CD4-positive, alpha-beta T cell (primary cell): ENCODE results near the gene BLTP2. TPM values are rescaled to one million over a fixed set of nuclear protein-coding genes. Genes with fewer than 3 reads are reported as not detected.

ENCODE experiments used
- ATAC-seq: fragments of 200-7000 bp; cut with Tn5 transposase; one replicate; pipeline ENCODE4 v1.10.0; 2022; ENCODE audit warnings: mild to moderate bottlenecking; ENCODE audit not compliant: poor library complexity
- CTCF ChIA-PET: fragments of 350-600 bp; sonication (Branson Sonifier 250); formaldehyde crosslinking; loops from one replicate; lab custom pipeline; 2021; ENCODE audit warnings: antibody characterized with exemption, inconsistent platforms; lab: Charles Lee
- POLR2A ChIA-PET: fragments of 350-600 bp; sonication (Branson Sonifier 250); formaldehyde crosslinking; loops from one replicate; lab custom pipeline; 2021; ENCODE audit warnings: antibody characterized with exemption, inconsistent platforms; lab: Charles Lee
- DNase-seq, 14 experiments: peaks; one replicate each; pipeline ENCODE4 v3.0.0-alpha.2; 2013 to 2020; ENCODE audit warnings: mixed read lengths in 2 of 14
- H3K27ac ChIP-seq, 2 donors: one replicate each; pipeline versions ENCODE4 v1.5.1 to v1.7.0; 2013; ENCODE audit warnings: low read length in 2 of 2, low read depth in 1 of 2, mild to moderate bottlenecking in 1 of 2
- H3K27me3 ChIP-seq, 2 experiments: 1 replicate in 1 of 2; 2 replicates in 1 of 2; pipeline versions ENCODE4 v1.6.1 to v1.7.0; 2013; ENCODE audit warnings: low read length in 2 of 2, control low read depth in 1 of 2, mild to moderate bottlenecking in 1 of 2, moderate library complexity in 1 of 2; ENCODE audit not compliant: insufficient read depth in 2 of 2, control insufficient read depth in 1 of 2
- H3K36me3 ChIP-seq: one replicate; pipeline ENCODE4 v1.6.1; 2013; ENCODE audit warnings: low read length, control low read depth; ENCODE audit not compliant: insufficient read depth
- H3K4me1 ChIP-seq: one replicate; pipeline ENCODE4 v1.6.1; 2013; ENCODE audit warnings: low read length, control low read depth; ENCODE audit not compliant: insufficient read depth
- H3K4me3 ChIP-seq: one replicate; pipeline ENCODE4 v1.5.1; 2013; ENCODE audit warnings: mild to moderate bottlenecking, low read length, moderate library complexity
- H3K9me3 ChIP-seq, 2 experiments: 1 replicate in 1 of 2; 2 replicates in 1 of 2; pipeline versions ENCODE4 v1.6.1 to v1.7.0; 2013; ENCODE audit warnings: low read length in 2 of 2, mild to moderate bottlenecking in 2 of 2, control low read depth in 1 of 2, moderate library complexity in 1 of 2; ENCODE audit not compliant: control insufficient read depth in 1 of 2, insufficient read depth in 1 of 2
- H3K27ac Mint-ChIP-seq: one replicate; pipeline ENCODE4 v1.8.0; 2020; ENCODE audit warnings: mixed read lengths
- H3K27me3 Mint-ChIP-seq: one replicate; pipeline ENCODE4 v1.8.0; 2021; ENCODE audit warnings: mixed read lengths
- H3K36me3 Mint-ChIP-seq: one replicate; pipeline ENCODE4 v1.8.0; 2021; ENCODE audit warnings: low read depth, mixed read lengths
- H3K4me1 Mint-ChIP-seq: one replicate; pipeline ENCODE4 v1.8.0; 2021; ENCODE audit warnings: low read depth, mixed read lengths
- H3K4me3 Mint-ChIP-seq: one replicate; pipeline ENCODE4 v1.8.0; 2020; ENCODE audit warnings: mild to moderate bottlenecking, mixed read lengths
- H3K9me3 Mint-ChIP-seq: one replicate; pipeline ENCODE4 v1.8.0; 2020; ENCODE audit warnings: mixed read lengths
- intact Hi-C, 2 experiments: fragments of 100-400 bp; cut with DNase I in 1 of 2; cut with micrococcal nuclease in 1 of 2; formaldehyde crosslinking; loops; one replicate each; pipeline versions ENCODE4 v1.15.1 to v1.9.0; 2023 to 2025; cut with DNase I, micrococcal nuclease
- total RNA-seq, 174 experiments: library from RNA in 2 of 174; stranded (reverse) in 2 of 174; gene quantifications; one replicate each; pipeline ENCODE4 v1.2.3 and lab custom pipeline; 2021 to 2026
- TF ChIP-seq, protein P1 (sequence below): fragments of 200-600 bp; IDR thresholded peaks from one replicate; pipeline ENCODE4 v1.8.0; 2022; ENCODE audit warnings: antibody characterized with exemption, mild to moderate bottlenecking

Gene BLTP2
- total RNA-seq, 2 experiments from 2014 or later, result 120 to 124 TPM

DNA sequence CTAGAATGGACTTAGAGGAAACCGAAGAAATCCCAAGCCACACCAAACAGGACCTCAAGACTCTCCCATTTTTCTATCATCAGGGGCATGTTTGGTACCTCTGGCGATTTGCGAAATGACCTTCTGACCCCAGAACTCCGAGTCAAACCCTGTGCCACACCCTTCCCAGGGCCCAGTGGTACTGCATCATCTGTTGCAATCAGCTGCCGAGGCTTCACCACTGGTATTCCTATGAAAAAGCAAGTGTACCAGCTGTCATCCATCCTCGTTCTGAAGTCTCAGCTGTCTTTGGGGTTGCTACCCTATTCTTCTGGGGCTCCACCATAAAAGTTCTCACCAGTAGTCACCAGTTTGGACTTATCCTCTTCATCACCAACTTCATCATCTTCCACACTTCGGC lies 28.7 kb downstream of the BLTP2 start:
- ATAC-seq, result no peak
- H3K36me3 ChIP-seq, result peaks cover 73% of the 10 kb centered on the region
- intact Hi-C loops, result no loop called here
- H3K9me3 ChIP-seq, result no peaks in the 10 kb centered on the region
- H3K27ac ChIP-seq, result no peak overlapping the region
- Mint-ChIP-seq H3K27ac (no peak overlapping the region), H3K36me3 (peaks cover 78% of the 10 kb centered on the region), H3K27me3 (no peaks in the 10 kb centered on the region), H3K9me3 (no peaks in the 10 kb centered on the region), H3K4me1 (peaks cover 5% of the 10 kb centered on the region), H3K4me3 (no peak overlapping the region)
- no peak overlapping the region for H3K4me3 ChIP-seq
- TF ChIP-seq, protein P1, sequence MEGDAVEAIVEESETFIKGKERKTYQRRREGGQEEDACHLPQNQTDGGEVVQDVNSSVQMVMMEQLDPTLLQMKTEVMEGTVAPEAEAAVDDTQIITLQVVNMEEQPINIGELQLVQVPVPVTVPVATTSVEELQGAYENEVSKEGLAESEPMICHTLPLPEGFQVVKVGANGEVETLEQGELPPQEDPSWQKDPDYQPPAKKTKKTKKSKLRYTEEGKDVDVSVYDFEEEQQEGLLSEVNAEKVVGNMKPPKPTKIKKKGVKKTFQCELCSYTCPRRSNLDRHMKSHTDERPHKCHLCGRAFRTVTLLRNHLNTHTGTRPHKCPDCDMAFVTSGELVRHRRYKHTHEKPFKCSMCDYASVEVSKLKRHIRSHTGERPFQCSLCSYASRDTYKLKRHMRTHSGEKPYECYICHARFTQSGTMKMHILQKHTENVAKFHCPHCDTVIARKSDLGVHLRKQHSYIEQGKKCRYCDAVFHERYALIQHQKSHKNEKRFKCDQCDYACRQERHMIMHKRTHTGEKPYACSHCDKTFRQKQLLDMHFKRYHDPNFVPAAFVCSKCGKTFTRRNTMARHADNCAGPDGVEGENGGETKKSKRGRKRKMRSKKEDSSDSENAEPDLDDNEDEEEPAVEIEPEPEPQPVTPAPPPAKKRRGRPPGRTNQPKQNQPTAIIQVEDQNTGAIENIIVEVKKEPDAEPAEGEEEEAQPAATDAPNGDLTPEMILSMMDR, result no peak
- no peak for DNase-seq
- H3K4me1 ChIP-seq, result no peaks in the 10 kb centered on the region
- no peaks in the 10 kb centered on the region for H3K27me3 ChIP-seq
- ChIA-PET POLR2A (interaction anchor here (1.1 kb wide), 1 partner anchor 28 kb away, joined by 4 read pairs; no protein-coding TSS in a partner anchor), CTCF (interaction anchor here (1.5 kb wide), 1 partner anchor 44 kb away, joined by 3 read pairs; no protein-coding TSS in a partner anchor)

DNA sequence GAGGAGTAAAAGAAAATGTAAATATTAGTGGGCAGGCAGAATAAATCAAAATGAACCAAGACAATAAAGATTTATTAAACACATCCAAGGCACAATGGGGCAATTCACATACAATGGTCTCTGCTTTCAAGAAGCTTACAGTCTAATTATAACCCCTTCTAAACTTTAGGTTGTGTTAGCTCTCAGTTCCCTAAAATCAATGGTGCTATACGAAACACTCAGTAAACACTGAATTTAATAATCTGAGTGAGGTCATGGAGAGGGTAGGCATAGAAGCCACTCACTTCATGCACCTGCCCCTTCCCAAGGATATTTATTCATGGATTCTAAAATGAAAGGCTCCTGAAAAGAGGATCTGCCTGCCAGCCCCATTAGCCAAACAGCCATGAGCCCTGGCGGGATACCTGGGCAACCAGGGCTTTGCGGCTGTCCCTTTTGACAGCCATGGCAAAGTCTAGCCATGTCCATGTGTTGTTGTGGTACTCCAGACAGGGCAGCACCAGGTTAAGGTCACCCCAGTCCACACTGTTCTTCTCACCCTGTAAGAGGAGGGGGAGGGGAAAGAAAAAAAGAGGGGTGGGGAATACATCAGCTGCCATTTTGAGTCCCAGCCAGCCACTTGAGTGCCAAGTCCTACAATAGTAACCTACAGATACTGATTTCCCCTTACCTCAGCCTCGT lies 29.6 kb downstream of the BLTP2 start:
- Histone ChIP-seq H3K4me3 (no peak overlapping the region), H3K27me3 (no peaks in the 10 kb centered on the region), H3K9me3 (no peaks in the 10 kb centered on the region), H3K4me1 (no peaks in the 10 kb centered on the region), H3K36me3 (peaks cover 69% of the 10 kb centered on the region), H3K27ac (no peak overlapping the region)
- TF ChIP-seq, protein P1, result no peak
- Mint-ChIP-seq H3K27me3 (no peaks in the 10 kb centered on the region), H3K4me1 (peaks cover 5% of the 10 kb centered on the region), H3K27ac (no peak overlapping the region), H3K4me3 (no peak overlapping the region), H3K36me3 (peaks cover 73% of the 10 kb centered on the region), H3K9me3 (no peaks in the 10 kb centered on the region)
- DNase-seq (no peak), ATAC-seq (no peak)
- ChIA-PET CTCF (no interaction called here), POLR2A (interaction anchor here (1.0 to 1.3 kb wide), 2 partner anchors 9 to 44 kb away, joined by 3 to 4 read pairs; partner anchors contain the start of gene PIGS)
- intact Hi-C loops, result no loop called here

DNA sequence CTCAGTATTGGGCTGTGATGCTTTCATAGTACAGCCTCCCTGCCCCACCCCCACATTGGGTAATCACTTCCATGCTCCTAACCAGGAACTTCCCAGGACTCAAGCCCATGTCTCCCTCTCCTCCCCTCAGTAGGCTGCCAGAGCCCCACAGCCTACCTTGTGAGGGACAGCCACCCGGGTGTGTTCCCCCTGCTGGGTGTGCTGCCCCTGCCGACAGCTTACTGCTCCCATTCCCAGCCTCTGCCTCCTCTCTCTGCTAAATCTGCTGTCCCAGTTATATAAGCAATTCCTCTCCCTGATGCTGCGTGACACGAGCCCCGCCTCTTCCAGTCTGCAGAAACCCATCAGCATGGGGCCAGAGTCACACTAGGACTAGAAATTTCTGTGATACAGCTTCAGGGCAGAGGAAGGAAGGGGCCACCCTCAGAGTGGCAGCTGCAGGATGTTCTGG lies 31.0 kb downstream of the BLTP2 start, which contains the start of gene RSKR:
RSKR (minus strand) TSS at position 255 of the 451 bp plus-strand sequence; CDS start at position 231, 24 bp downstream.
- no peak within 1 kb of the TSS for H3K27ac ChIP-seq
- H3K4me1 ChIP-seq, result no peaks in the 10 kb centered on the region
- Mint-ChIP-seq H3K4me3 (no peak within 1 kb of the TSS), H3K9me3 (no peaks in the 10 kb centered on the region), H3K4me1 (peaks cover 5% of the 10 kb centered on the region), H3K36me3 (peaks cover 64% of the 10 kb centered on the region), H3K27ac (peak within 1 kb of the TSS; percentile 33), H3K27me3 (no peaks in the 10 kb centered on the region)
- no peak for ATAC-seq
- ChIA-PET POLR2A (no interaction called here), CTCF (interaction anchor here (1.0 to 1.9 kb wide), 5 partner anchors 17 to 120 kb away, joined by 3 to 9 read pairs (median 4); no protein-coding TSS in a partner anchor)
- TF ChIP-seq, protein P1, result no peak
- peaks cover 54% of the 10 kb centered on the region for H3K36me3 ChIP-seq
- H3K4me3 ChIP-seq, result no peak within 1 kb of the TSS
- H3K27me3 ChIP-seq, result no peaks in the 10 kb centered on the region
- intact Hi-C loops, result loop anchor here (1.0 to 5.0 kb wide), 3 partner anchors 65 to 120 kb away; no protein-coding TSS in a partner anchor
- H3K9me3 ChIP-seq, result no peaks in the 10 kb centered on the region
- DNase-seq, result no peak
